Measurements from ENCODE around the gene EBF3.

The EBF3 gene

GRCh38 chr10:129896136-129896859 is 67.8 kb downstream of the EBF3 start:
- TF ChIP-seq REST (IDR thresholded peaks at IDR 0.05; ENCODE audit: insufficient read depth in 1 of 2, low read depth in 2 of 2, low read length in 2 of 2) (no peak), FOXP2 (optimal IDR thresholded peaks at IDR 0.05; ENCODE audit: borderline replicate concordance, extremely low read depth, extremely low read length, insufficient read depth) (no peak), TAF1 (IDR thresholded peaks at IDR 0.05; ENCODE audit: borderline replicate concordance, insufficient read depth, low read length) (no peak), POLR2AphosphoS5 (IDR thresholded peaks at IDR 0.05; ENCODE audit: low read depth, low read length) (no peak)

- no peak for TF ChIP-seq REST (IDR thresholded peaks at IDR 0.05; ENCODE audit: insufficient read depth in 1 of 2, low read depth in 2 of 2, low read length in 2 of 2)
- TF ChIP-seq FOXP2 (optimal IDR thresholded peaks at IDR 0.05; ENCODE audit: borderline replicate concordance, extremely low read depth, extremely low read length, insufficient read depth): no peak
- no peak for TF ChIP-seq POLR2AphosphoS5 (IDR thresholded peaks at IDR 0.05; ENCODE audit: low read depth, low read length)
- no peak for TF ChIP-seq TAF1 (IDR thresholded peaks at IDR 0.05; ENCODE audit: borderline replicate concordance, insufficient read depth, low read length)
Observed at GRCh38 chr10:129895811-129896135, 68.3 kb downstream of the EBF3 start.

- TF ChIP-seq FOXP2 (optimal IDR thresholded peaks at IDR 0.05; ENCODE audit: borderline replicate concordance, extremely low read depth, extremely low read length, insufficient read depth) (no peak), REST (IDR thresholded peaks at IDR 0.05; ENCODE audit: insufficient read depth in 1 of 2, low read depth in 2 of 2, low read length in 2 of 2) (no peak), POLR2AphosphoS5 (IDR thresholded peaks at IDR 0.05; ENCODE audit: low read depth, low read length) (no peak), SIN3A (IDR thresholded peaks at IDR 0.05; ENCODE audit: borderline replicate concordance, insufficient read depth, low read length) (no peak), TAF1 (IDR thresholded peaks at IDR 0.05; ENCODE audit: borderline replicate concordance, insufficient read depth, low read length) (no peak)
Observed at GRCh38 chr10:129894698-129895097, 69.4 kb downstream of the EBF3 start.

GRCh38 chr10:129893104-129894089 is 70.7 kb downstream of the EBF3 start:
- TF ChIP-seq TAF1 (IDR thresholded peaks at IDR 0.05; ENCODE audit: borderline replicate concordance, insufficient read depth, low read length): no peak
- TF ChIP-seq POLR2AphosphoS5 (IDR thresholded peaks at IDR 0.05; ENCODE audit: low read depth, low read length): no peak
- no peak for TF ChIP-seq REST (IDR thresholded peaks at IDR 0.05; ENCODE audit: insufficient read depth in 1 of 2, low read depth in 2 of 2, low read length in 2 of 2)
- no peak for TF ChIP-seq FOXP2 (optimal IDR thresholded peaks at IDR 0.05; ENCODE audit: borderline replicate concordance, extremely low read depth, extremely low read length, insufficient read depth)
- TF ChIP-seq SIN3A (IDR thresholded peaks at IDR 0.05; ENCODE audit: borderline replicate concordance, insufficient read depth, low read length): no peak

All from PFSK-1 (cell line).